NCI-H128 (cell line): ENCODE measurements around the gene WDR35.

Experiments
- DNase-seq: peaks from one replicate; lab custom pipeline; 2025; ENCODE audit not compliant: unreplicated experiment; lab: John Stamatoyannopoulos, UW

Gene WDR35

DNA sequence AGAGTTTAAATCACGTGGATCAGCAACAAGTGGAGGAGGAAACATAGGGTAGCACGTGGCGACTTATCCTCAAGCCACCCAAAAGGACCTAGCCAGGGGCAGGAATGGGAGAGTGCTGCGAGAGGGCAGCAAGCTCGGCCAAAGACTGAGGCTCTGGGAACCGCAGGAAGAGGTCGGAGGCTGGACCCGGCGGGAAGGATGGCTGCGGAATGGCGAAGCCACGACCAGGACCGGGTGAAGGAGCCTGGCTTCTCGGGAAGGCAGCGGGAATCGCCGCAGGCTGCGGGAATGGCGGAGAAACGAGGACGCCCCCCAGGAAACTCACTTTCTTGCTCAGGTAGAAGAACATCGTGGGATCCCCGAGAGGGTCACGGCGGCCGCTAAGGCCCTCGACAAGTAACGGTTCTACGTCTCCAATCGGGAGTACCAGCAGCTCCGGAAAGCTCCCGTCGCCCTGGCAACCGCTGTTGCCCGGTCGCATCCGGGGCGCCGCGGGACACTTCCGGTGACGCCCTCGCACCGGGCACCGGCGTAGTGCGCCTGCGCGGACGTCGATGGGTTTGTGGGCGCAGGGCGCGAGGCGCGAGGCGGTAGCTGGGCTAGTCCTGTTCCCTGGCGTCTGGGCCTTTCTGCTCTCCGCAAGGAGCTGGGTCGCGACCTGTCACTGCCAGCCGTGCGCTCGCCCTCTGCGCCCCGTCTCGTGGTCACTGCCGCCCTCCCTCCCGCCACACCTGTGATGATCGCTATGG is at the start of gene WDR35:
Gene WDR35 (minus strand): TSS at position 439 of the 749 bp plus-strand sequence. CDS start 90 bp downstream, at position 349.
- DNase-seq, result peak; percentile 80

GRCh38 chr2:20037660-20038059 is 47.8 kb upstream of the WDR35 start:
- no peak for DNase-seq

- no peak for DNase-seq
These were observed 46.2 kb upstream of the WDR35 start for GRCh38 chr2:20035955-20036666.

- DNase-seq, result no peak
These were observed 44.9 kb upstream of the WDR35 start for GRCh38 chr2:20034821-20035220.

DNA sequence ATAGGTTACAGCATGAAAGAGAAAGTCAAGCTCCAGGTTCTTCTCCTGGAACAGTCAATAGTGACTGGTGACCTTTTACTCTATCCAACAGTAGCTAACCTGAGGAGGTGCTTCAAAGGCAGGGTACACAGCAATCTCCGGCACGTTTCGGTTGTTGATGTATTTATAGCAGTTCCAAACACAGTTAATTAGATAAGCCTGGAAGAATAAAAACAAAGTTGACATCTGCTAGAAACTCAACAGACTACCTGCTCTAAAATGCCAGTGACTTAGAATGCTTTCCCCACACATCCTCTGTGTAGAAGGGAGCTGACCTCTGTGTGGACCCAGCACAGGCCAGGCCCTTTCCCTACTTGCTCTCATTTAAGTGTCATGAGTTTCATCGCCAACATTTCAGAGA is 44.3 kb upstream of the WDR35 start:
- DNase-seq, result no peak

DNA sequence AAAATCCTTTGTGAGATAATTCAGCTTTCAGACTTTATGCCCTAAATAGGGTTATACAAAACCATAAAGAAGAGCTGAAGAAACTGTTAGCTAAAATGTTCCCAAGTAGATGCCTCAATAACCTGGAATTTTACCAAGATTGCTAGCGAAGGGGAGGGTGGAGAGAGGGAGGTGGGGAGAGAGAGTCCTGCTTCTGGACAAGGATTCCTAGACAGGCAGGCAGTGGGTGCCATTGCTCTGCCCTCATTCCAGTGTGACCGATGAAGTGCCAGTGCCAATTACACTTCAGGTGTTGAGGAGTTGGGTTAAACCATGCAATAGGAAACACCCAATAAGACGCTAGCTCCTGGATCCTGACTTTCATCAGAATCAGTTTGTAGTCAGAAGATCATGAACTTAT is 43.4 kb upstream of the WDR35 start:
- no peak for DNase-seq

- no peak for DNase-seq
These were observed 40.3 kb upstream of the WDR35 start for GRCh38 chr2:20030224-20030623.

GRCh38 chr2:20027705-20028434 is 38.0 kb upstream of the WDR35 start:
- DNase-seq, result no peak

GRCh38 chr2:20027260-20027677 is 37.4 kb upstream of the WDR35 start:
- no peak for DNase-seq

GRCh38 chr2:20025065-20025786 is 35.3 kb upstream of the WDR35 start:
- DNase-seq, result no peak

- DNase-seq, result no peak
These were observed 33.8 kb upstream of the WDR35 start for GRCh38 chr2:20023688-20024087.

- no peak for DNase-seq
These were observed 31.6 kb upstream of the WDR35 start for GRCh38 chr2:20021405-20022009.

DNA sequence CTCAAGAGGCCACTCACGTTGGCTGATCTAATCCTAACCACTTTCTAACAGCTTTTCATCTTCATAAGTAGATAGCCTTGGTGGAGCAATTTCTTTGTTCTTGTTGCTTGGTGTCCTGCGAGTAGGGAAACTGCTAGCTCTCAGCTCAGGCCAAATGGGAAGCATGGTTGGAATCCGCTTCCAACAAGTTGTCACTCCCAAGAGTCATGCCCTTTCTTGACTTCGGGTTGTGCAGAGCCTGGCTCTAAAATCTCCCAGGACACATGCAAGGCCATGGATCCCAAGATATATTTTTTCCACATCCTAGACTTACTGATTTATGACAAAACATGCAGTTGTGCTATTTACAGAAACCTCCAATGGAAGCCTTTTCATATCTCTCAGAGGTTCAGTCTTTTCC is 29.8 kb upstream of the WDR35 start:
- DNase-seq, result no peak

- no peak for DNase-seq
These were observed 28.8 kb upstream of the WDR35 start for GRCh38 chr2:20018601-20019152.

- DNase-seq, result no peak
These were observed 26.4 kb upstream of the WDR35 start for GRCh38 chr2:20016346-20016745.

DNA sequence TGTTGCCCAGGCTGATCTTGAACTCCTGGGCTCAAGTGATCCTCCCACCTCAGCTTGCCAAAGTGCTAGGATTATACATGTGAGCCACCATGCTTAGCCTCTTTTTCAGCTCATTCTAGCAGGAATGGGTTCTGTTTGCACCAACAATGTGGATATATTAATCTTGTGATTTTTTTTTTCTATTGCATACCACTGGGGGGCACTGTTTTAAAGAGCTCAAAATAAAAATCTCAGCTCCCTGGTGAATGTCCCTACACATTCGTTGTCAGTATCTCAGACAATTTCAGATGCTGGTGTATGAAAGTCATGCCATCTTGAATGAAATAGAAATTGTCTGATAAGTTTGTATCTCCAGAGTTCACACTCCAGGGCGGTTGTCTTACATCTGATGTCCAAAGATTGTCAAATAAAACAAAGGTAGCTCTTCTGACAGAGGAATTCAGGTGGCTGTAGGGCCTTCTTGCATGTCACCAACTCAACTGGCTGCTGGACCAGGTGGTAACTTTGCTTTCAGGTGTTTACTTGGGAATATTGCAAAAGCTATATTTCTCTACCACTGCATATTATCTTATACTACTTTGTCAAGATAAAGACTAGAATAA is 25.7 kb upstream of the WDR35 start:
- DNase-seq, result peak; percentile 32

DNA sequence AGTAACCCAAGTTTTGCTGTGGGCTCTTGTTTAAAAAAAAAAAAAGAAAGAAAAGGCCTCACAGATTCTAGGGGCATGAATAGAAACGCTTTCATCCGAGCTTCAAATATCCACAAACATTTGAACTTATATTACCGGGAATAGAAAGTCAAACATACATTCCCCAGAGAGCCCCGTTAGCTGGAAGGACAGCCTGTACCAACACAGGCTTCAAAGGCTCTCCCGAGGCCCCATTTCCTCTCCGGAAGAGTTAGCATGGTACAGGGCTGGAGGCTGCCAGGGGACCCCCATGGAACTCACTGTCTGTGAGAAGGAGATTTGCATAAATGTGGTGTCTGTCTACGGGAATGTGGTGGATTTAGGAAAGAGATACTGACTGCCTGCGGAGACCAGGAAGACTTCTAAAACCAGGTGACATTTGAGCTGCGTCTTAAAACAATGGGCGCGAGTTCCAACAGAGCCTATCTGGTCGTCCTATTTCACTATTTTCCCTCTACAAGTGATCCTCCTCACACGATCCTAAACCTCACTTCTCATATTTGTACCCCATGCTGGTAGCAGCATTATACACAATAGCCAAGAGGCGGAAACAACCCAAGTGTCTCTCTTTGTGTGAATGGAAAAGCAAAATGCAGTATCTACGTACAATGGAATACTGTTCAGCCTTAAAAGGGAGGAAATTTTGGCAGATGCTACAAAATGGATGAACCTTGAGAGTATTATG is 23.4 kb upstream of the WDR35 start:
- DNase-seq, result no peak

GRCh38 chr2:20012282-20013125 is 22.6 kb upstream of the WDR35 start, which contains the start of gene MATN3:
Gene MATN3, minus strand, starts transcription at chr2:20012668. Its CDS starts 37 bp downstream, at chr2:20012631.
- DNase-seq, result no peak

DNA sequence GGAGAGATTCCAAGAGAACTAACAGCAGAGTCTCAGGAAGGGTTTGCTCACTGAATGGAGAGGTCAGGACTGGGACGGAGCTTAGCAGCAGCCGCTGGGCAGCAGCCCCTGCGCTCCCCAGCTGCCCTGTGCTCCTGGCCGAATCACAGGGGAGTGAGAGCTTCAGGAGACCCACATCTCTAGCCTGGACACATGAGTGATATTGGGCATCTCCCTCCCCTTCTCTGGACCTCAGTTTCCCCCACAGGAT is 22.1 kb upstream of the WDR35 start:
- no peak for DNase-seq
